GM21825 (cell line): ENCODE data around the gene NKX6-2.
"Not testable (repeated sequence)": the region's sequence is repeated elsewhere in the genome, so short reads cannot be mapped to it uniquely, and the experiment has no call there.

ENCODE experiments used
- ATAC-seq: cut with Tn5 transposase; IDR thresholded peaks from one replicate; pipeline ENCODE4 v1.9.1; 2021; ENCODE audit warnings: mild to moderate bottlenecking, moderate library complexity; ENCODE audit not compliant: unreplicated experiment

NKX6-2 gene

DNA sequence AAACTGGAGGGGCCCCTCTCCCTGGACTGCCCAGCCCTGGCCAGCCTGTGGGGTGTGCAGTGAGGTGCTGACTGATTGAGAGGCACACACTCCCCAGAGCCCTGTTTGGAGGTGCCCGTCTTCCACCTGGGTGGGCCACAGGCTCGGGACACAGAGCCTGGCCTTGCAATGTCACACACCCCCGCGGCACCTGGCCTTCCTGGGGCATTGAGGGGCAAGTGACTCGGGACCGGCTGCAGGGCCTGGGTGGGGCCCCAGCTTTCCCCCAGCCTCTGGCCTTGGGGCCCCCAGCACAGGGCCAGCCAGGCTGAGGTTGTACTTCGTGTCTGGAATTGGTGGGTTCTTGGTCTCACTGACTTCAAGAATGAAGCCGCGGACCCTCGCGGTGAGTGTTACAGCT, 13.9 kb upstream of the NKX6-2 start:
- no peak for ATAC-seq

DNA sequence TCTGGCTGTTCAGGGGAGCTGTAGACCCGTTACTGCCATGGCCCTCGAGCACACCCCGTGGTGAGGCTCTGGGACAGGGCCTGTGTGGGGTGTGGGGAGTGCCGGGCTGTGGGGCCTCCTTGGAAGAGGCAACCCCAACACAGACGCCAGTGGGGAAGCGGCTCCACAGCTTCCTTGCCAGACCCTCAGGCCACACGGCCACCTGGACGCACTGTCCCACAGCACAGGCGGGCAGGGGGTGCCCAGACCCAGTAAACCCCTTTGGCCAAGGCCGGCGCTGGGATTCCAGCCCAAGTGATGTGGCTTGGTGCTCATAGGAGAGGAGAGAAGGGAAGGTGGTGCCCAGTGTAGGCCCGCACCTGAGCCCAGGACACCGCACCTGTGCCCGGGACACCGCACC, 12.9 kb upstream of the NKX6-2 start:
- ATAC-seq = no peak

DNA sequence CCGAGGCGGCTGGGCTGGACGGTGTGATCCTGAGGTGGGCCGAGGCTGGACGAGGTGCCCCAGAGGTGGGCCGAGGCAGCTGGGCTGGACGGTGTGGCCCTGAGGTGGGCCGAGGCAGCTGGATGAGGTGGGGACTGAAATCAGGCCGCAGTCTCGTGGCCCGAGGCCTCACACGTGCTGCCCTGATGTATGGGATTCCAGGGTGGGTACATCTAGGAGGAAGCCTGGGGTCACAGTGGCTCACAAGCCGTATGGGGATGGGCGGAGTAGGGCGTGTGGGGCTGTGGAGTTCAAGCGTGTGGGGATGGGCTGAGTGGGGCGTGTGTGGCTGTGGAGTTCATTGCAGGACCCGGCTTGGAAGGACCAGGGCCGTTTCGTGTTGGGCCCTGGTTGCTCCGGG, 12.5 kb upstream of the NKX6-2 start:
- ATAC-seq = no peak

GRCh38 chr10:132797986-132798385, 12.0 kb upstream of the NKX6-2 start:
- ATAC-seq = not testable (repeated sequence)

DNA sequence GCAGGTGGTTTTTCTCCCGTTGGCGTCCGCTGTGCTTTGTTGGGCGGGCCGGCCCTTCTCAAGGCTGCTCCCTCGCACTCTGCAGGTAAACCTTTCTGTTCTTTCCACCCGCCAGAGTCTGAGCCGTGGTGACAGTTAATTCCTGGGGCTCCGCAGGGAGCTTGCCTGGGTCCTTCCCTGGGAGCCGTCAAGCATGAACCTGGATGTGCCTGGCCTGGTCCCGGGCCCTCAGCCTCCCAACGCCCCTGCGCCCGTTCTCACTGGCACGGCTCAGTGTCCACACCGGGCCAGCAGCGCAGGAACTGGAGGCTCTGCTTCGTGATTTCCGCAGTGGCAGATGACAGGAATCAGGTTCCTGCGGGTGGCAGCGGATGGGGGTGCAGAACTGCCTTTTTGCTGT, 10.9 kb upstream of the NKX6-2 start:
- no peak for ATAC-seq

GRCh38 chr10:132793871-132794849, 8.2 kb upstream of the NKX6-2 start:
- no peak for ATAC-seq

GRCh38 chr10:132793213-132793612, 7.3 kb upstream of the NKX6-2 start:
- ATAC-seq = no peak

- ATAC-seq = no peak
These were observed 6.8 kb upstream of the NKX6-2 start for GRCh38 chr10:132792796-132793195.

DNA sequence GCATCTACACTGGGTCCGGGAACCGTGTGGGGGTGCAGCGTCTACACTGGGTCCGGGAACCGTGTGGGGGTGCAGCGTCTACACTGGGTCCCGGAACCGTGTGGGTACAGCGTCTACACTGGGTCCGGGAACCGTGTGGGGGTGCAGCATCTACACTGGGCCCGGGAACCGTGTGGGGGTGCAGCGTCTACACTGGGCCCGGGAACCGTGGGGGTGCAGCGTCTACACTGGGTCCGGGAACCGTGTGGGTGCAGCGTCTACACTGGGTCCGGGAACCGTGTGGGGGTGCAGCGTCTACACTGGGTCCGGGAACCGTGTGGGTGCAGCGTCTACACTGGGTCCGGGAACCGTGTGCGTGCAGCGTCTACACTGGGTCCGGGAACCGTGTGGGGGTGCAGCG, 6.2 kb upstream of the NKX6-2 start:
- not testable (repeated sequence) for ATAC-seq

DNA sequence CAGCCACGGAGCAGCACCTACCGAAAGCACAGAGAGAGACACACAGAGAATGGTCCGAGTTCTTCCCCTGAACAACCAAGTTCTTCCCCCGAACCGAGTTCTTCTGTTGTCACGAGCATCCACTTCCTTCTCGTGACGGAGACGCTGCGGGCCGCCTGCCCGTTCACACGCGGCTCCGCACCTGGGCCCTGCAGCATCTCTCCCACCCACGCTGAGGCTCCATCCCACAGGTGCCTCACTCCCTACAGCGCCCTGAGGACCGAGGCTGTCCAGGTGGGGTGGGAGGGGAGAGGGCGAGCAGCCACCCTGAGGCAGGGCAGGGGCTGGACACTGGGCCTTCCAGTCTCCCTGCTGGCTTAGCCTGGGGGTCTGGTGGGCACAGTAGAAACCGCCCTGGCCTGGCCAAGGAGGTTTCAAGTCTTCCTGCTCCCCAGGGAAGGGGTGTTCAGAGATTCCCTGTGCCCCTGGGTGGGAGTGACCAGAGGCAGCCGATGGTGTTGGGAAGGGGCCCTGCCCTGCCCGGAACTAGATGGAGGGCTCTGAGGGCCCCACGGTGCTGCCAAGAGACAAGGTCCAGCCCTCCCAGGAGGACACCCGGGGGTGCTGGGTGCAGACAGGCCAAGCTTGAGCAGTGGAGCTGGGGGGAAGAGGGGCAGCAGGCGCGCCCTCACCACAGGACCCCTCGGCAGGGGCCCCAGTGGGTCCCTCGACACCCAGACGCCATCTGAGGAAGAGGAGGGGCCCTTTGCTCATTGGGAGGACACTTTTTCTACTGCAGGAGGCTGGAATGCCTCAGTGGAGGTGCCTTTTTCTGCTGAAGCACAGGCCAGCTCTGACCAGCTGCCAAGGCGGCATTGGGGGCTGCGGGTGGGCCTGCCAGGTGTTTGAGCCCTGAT, 5.2 kb upstream of the NKX6-2 start:
- no peak for ATAC-seq

DNA sequence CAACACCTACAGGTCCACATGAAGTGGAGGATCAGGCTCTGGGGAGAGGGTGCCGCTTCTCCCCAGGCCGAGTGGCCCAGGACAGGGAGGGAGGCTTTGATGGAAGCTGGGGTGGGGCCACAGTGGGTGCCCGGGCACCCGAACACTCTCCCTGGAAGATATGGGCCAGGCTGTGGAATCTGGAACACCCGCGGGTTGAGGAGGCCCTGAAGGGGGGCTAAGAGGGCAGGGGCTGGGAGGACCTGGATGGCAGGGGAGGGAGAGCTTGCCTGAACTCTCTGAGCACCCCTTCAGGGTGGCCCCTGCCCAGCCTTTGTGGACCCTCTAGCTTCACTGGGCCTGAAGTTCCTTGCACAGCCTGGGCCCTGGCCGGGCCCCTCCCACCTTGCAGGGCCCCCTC, 4.5 kb upstream of the NKX6-2 start:
- no peak for ATAC-seq

DNA sequence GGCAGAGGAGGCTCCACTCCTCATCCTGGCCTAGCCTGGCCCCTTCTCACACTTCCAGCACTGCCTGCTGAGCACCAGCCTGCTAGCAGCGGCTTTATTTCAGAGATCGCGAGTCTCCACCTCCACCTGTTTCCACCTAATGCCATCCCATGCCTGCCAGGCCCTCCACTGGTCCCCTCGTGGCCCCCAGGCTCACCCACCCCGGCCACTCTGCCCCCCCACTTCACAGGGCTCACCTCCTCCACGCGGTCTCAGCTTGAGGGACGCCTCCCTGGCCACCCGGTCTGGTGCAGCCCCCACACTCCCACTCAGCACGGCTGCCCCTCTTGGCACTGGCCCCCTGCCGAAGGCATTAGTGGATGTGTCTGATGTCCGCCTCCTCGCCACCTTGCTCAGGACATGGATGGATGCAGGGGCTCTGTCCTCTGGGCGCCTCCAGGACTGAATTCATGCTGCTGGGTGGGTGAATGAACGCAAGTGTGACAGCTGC, 3.8 kb upstream of the NKX6-2 start:
- no peak for ATAC-seq

- ATAC-seq = no peak
These were observed 2.9 kb upstream of the NKX6-2 start for GRCh38 chr10:132788831-132789219.

- ATAC-seq = no peak
These were observed 2.4 kb upstream of the NKX6-2 start for GRCh38 chr10:132788180-132788830.

DNA sequence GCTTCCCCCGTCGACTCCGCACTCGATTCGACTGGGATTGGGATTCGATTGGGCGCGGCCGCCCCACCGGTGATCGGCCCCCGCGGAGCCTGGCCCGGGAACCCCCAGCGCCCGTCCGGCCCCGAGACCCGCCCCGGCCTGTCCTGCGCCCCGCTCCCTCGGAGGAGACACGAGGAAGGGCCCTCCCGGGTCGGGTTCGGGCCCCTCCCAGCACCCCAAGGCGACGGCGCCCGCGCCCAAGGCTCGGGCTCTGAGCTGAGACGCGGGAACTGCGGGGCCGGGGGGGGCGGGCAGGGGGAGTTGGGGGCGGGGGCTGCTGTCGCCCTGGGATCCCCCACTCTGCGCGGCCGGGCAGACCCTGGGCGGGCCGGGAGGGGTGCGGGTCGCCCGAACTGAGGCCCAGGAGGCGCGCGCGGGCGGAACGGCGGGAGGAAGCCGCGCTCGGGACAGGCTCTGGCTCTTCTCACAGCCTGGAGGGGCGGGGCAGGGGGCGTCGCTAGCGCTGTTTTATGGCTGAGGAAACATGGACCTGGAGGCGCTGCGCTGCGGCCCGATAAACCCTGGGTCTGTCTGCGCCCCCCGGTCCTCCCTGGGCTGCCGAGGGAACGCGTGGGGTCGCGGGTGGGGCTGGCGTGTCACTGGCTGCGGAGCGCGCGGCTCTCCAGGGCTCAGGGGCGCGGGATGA, 1.7 kb upstream of the NKX6-2 start:
- no peak for ATAC-seq

- no peak for ATAC-seq
These were observed 1.0 kb upstream of the NKX6-2 start for GRCh38 chr10:132786884-132787494.

- no peak for ATAC-seq
These were observed 533 bp upstream of the NKX6-2 start for GRCh38 chr10:132786476-132786883.

DNA sequence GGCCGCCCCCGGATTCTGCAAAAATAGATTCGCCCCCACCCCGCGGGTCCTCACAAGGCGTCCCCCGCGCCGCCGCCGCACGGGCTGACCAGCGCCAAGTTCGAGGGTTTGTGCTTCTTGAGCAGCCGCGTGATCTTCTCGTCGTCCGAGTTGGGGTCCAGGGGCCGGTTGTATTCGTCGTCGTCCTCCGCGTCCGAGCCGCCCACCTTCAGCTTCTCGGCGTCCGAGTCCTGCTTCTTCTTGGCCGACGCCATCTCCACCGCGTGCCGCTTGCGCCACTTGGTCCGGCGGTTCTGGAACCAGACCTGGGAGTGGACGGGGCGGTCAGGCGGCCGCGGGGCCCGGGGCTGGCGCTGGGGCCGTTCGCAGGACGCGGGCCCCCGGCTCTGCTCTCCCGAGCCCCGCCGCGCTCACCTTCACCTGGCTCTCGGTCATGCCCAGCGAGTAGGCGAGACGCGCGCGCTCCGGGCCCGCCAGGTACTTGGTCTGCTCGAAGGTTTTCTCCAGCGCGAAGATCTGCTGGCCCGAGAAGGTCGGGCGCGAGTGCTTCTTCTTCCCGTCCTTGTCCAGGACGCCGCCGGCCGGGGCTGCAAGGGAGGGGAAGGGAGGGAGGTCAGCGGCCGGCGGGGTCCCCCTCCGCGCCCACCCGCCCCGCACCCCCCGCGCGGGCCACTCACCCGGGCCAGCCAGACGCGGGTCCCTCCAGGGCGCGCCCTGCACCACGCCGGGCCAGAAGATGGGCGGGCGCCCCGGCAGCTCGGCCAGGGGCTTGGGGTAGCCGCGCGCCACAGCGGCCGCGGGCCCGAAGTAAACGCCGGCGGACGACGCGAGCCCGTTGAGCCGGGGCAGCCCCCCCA, 853 bp downstream of the NKX6-2 start:
- no peak for ATAC-seq
